ENCODE measurements around the gene DHX8. TPM values are rescaled to one million over a fixed set of nuclear protein-coding genes. Genes with fewer than 3 reads are reported as not detected.

The DHX8 gene
- total RNA-seq, 2 experiments from 2014 or later, result 37.0 to 48.3 TPM

DNA sequence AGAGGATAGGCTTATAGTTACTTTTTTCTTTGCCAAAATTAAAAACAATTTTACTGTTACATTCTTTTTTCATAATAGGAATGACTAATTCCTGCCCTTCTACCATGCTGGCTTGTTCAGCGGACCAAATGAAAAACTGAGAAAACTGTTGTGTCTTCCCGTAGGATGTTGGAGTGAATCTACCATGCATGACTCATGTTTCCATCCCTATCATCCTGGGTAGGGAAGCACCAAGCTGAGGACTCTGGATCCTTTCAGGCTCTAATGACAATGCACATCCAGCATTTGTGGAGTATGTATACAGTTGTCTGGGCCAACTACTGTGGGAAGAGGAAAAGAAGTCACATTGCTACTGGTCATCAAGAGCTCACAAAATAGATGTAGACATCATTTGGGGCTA, 41.1 kb upstream of the DHX8 start:
- Histone ChIP-seq H2AFZ (ENCODE audit: low read length) (no peak overlapping the region), H3K4me2 (ENCODE audit: low read length) (no peak overlapping the region), H3K9me2 (ENCODE audit: insufficient read depth, low read length) (no peaks in the 10 kb centered on the region), H4K20me1 (ENCODE audit: insufficient read depth, low read length) (no peaks in the 10 kb centered on the region), H3K9me3 (ENCODE audit: low read length) (no peaks in the 10 kb centered on the region), H3K79me2 (ENCODE audit: insufficient read depth, low read depth, low read length) (no peaks in the 10 kb centered on the region), H3K4me3 (ENCODE audit: low read depth, low read length, poor library complexity, severe bottlenecking) (no peak overlapping the region), H3K4me1 (ENCODE audit: insufficient read depth, low read length, poor library complexity, severe bottlenecking) (no peaks in the 10 kb centered on the region), H3K36me3 (ENCODE audit: insufficient read depth, low read length) (no peaks in the 10 kb centered on the region), H3K27ac (ENCODE audit: low read depth, low read length, poor library complexity, severe bottlenecking) (no peak overlapping the region)
- ChIA-PET POLR2A (interaction anchor here (1.0 kb wide), 1 partner anchor 9 kb away, joined by 4 read pairs; no protein-coding TSS in a partner anchor), CTCF (ENCODE audit: unreplicated experiment) (no interaction called here)
- intact Hi-C loops (cut with micrococcal nuclease; ENCODE audit: unreplicated experiment), result no loop called here
- no peak for TF ChIP-seq CTCF (conservative IDR thresholded peaks at IDR 0.05; ENCODE audit: low read length)
- no peak for TF ChIP-seq EZH2phosphoT487 (IDR thresholded peaks at IDR 0.05; ENCODE audit: borderline replicate concordance, low read depth, low read length)
- DNase-seq (ENCODE audit: low spot score), result no peak
- no TSS peak for BruUV-seq (replicated peaks)

- CTCF ChIA-PET (ENCODE audit: unreplicated experiment), result no interaction called here
- H2AFZ ChIP-seq (ENCODE audit: low read length), result no peak overlapping the region
- no peak overlapping the region for H3K4me2 ChIP-seq (ENCODE audit: low read length)
- H3K4me3 ChIP-seq (ENCODE audit: low read depth, low read length, poor library complexity, severe bottlenecking), result no peak overlapping the region
- POLR2A ChIA-PET, result interaction anchor here (1.0 kb wide), 1 partner anchor 10 kb away, joined by 4 read pairs; no protein-coding TSS in a partner anchor
- H3K79me2 ChIP-seq (ENCODE audit: insufficient read depth, low read depth, low read length), result no peaks in the 10 kb centered on the region
- H3K4me1 ChIP-seq (ENCODE audit: insufficient read depth, low read length, poor library complexity, severe bottlenecking), result no peaks in the 10 kb centered on the region
- intact Hi-C loops (cut with micrococcal nuclease; ENCODE audit: unreplicated experiment), result no loop called here
- H3K9me3 ChIP-seq (ENCODE audit: low read length), result no peaks in the 10 kb centered on the region
- H3K36me3 ChIP-seq (ENCODE audit: insufficient read depth, low read length), result no peaks in the 10 kb centered on the region
- H4K20me1 ChIP-seq (ENCODE audit: insufficient read depth, low read length), result no peaks in the 10 kb centered on the region
- TF ChIP-seq CTCF (conservative IDR thresholded peaks at IDR 0.05; ENCODE audit: low read length), result no peak
- no peak for TF ChIP-seq EZH2phosphoT487 (IDR thresholded peaks at IDR 0.05; ENCODE audit: borderline replicate concordance, low read depth, low read length)
- no TSS peak for BruUV-seq (replicated peaks)
- no peaks in the 10 kb centered on the region for H3K9me2 ChIP-seq (ENCODE audit: insufficient read depth, low read length)
- H3K27ac ChIP-seq (ENCODE audit: low read depth, low read length, poor library complexity, severe bottlenecking), result no peak overlapping the region
- DNase-seq (ENCODE audit: low spot score), result no peak
Observed at GRCh38 chr17:43443381-43443780, 40.4 kb upstream of the DHX8 start.

DNA sequence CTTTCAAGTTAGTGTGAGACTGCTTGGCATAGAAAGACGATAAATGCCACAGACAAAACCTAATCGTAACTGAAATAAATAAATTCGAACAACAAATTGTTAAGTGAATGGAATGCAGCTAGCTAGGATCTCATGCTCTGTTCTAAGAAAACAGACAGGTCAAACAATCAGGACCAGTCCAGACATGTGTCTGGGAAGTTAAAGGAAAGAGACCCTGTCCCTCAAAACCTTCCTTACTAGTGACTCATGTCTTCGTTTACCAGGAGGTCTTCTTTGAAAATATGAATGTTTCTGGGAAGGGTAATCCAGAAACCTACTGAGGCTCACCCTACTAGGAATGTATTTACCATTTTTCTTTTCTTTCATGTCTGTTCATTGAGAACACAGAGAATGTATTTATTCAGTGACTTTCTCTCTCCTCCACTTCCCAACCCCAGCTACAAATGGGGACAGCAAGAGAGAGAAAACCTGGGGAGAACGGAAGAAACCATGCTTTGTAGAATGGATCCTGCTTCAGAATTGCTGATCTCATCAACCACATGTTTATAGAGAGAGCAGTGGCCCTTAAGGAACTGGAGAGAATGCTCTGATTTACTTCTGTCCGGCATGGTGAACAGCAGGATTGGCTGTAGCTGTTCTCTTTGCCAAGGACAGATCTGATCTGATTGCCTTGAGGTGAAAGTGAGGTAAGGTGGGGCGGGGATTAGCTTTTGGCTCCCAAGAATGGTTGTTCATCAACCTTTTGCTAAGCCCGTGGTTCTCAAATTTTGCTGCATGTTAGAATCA, 39.4 kb upstream of the DHX8 start:
- no peak for TF ChIP-seq EZH2phosphoT487 (IDR thresholded peaks at IDR 0.05; ENCODE audit: borderline replicate concordance, low read depth, low read length)
- TF ChIP-seq CTCF (conservative IDR thresholded peaks at IDR 0.05; ENCODE audit: low read length), result no peak
- ChIA-PET CTCF (ENCODE audit: unreplicated experiment) (no interaction called here), POLR2A (no interaction called here)
- Histone ChIP-seq H3K4me3 (ENCODE audit: low read depth, low read length, poor library complexity, severe bottlenecking) (no peak overlapping the region), H3K79me2 (ENCODE audit: insufficient read depth, low read depth, low read length) (no peaks in the 10 kb centered on the region), H4K20me1 (ENCODE audit: insufficient read depth, low read length) (no peaks in the 10 kb centered on the region), H3K9me3 (ENCODE audit: low read length) (no peaks in the 10 kb centered on the region), H3K36me3 (ENCODE audit: insufficient read depth, low read length) (no peaks in the 10 kb centered on the region), H3K27ac (ENCODE audit: low read depth, low read length, poor library complexity, severe bottlenecking) (no peak overlapping the region), H3K4me1 (ENCODE audit: insufficient read depth, low read length, poor library complexity, severe bottlenecking) (no peaks in the 10 kb centered on the region), H2AFZ (ENCODE audit: low read length) (no peak overlapping the region), H3K9me2 (ENCODE audit: insufficient read depth, low read length) (no peaks in the 10 kb centered on the region), H3K4me2 (ENCODE audit: low read length) (no peak overlapping the region)
- intact Hi-C loops (cut with micrococcal nuclease; ENCODE audit: unreplicated experiment), result no loop called here
- no TSS peak for BruUV-seq (replicated peaks)
- no peak for DNase-seq (ENCODE audit: low spot score)

All from OCI-LY7 (cell line).